HS-5 (cell line): ENCODE measurements around the gene UBE3C.
"Not testable (repeated sequence)": the region's sequence is repeated elsewhere in the genome, so short reads cannot be mapped to it uniquely, and the experiment has no call there.

Experiments used
- DNase-seq: peaks from one replicate; pipeline ENCODE4 v3.0.0-alpha.2; 2012; ENCODE audit warnings: low read depth

The UBE3C gene

GRCh38 chr7:157130849-157131248 is 7.9 kb upstream of the UBE3C start:
- not testable (repeated sequence) for DNase-seq

- no peak for DNase-seq
Observed at GRCh38 chr7:157132796-157133195, 5.9 kb upstream of the UBE3C start.

GRCh38 chr7:157133304-157133703 is 5.4 kb upstream of the UBE3C start:
- DNase-seq = no peak

- peak; percentile 46 for DNase-seq
Observed at GRCh38 chr7:157136372-157136771, 2.4 kb upstream of the UBE3C start.

GRCh38 chr7:157138101-157138423 is 664 bp upstream of the UBE3C start:
- no peak for DNase-seq

- no peak for DNase-seq
Observed at GRCh38 chr7:157139111-157139809, 534 bp downstream of the UBE3C start.

GRCh38 chr7:157139810-157140510 is 1.2 kb downstream of the UBE3C start:
- DNase-seq = no peak

- DNase-seq = no peak
Observed at GRCh38 chr7:157140511-157140905, 1.8 kb downstream of the UBE3C start.

- no peak for DNase-seq
Observed at GRCh38 chr7:157141525-157142060, 2.9 kb downstream of the UBE3C start.

- DNase-seq = no peak
Observed at GRCh38 chr7:157143788-157144187, 5.1 kb downstream of the UBE3C start.

GRCh38 chr7:157149317-157149716 is 10.6 kb downstream of the UBE3C start:
- no peak for DNase-seq

- DNase-seq = no peak
Observed at GRCh38 chr7:157150882-157151281, 12.2 kb downstream of the UBE3C start.

GRCh38 chr7:157151626-157152339 is 13.1 kb downstream of the UBE3C start:
- DNase-seq = no peak

GRCh38 chr7:157152391-157152937 is 13.7 kb downstream of the UBE3C start:
- DNase-seq = no peak

GRCh38 chr7:157153260-157153659 is 14.5 kb downstream of the UBE3C start:
- no peak for DNase-seq

- DNase-seq = no peak
Observed at GRCh38 chr7:157155959-157156358, 17.2 kb downstream of the UBE3C start.

- no peak for DNase-seq
Observed at GRCh38 chr7:157158400-157158799, 19.7 kb downstream of the UBE3C start.

- not testable (repeated sequence) for DNase-seq
Observed at GRCh38 chr7:157159537-157159936, 20.8 kb downstream of the UBE3C start.

GRCh38 chr7:157160433-157160832 is 21.7 kb downstream of the UBE3C start:
- no peak for DNase-seq

- DNase-seq = no peak
Observed at GRCh38 chr7:157165987-157166386, 27.3 kb downstream of the UBE3C start.

- no peak for DNase-seq
Observed at GRCh38 chr7:157168571-157168970, 29.8 kb downstream of the UBE3C start.

GRCh38 chr7:157176771-157177170 is 38.0 kb downstream of the UBE3C start:
- no peak for DNase-seq
